Lung (tissue), 12 donors: ENCODE data around the gene SMG6. TPM values are rescaled to one million over a fixed set of nuclear protein-coding genes. Genes with fewer than 3 reads are reported as not detected.

Experiments used
- ATAC-seq: fragments of 200-7000 bp; cut with Tn5 transposase; one replicate; pipeline ENCODE4 v1.9.1; 2020; ENCODE audit warnings: moderate number of reproducible peaks; ENCODE audit not compliant: insufficient read depth, low FRiP score
- DNase-seq, 3 donors: peaks; one replicate each; pipeline ENCODE4 v3.0.0-alpha.2; 2013 to 2017
- H3K27ac ChIP-seq, 2 donors: one replicate each; pipeline ENCODE4 v1.5.1; 2013; ENCODE audit warnings: mild to moderate bottlenecking in 2 of 2, moderate library complexity in 2 of 2, control low read depth in 1 of 2, inconsistent platforms in 1 of 2, low read depth in 1 of 2, low read length in 1 of 2
- H3K27me3 ChIP-seq, 3 donors: one replicate each; pipeline ENCODE4 v1.5.1; 2013; ENCODE audit warnings: low read length in 2 of 3; ENCODE audit not compliant: control insufficient read depth in 3 of 3, insufficient read depth in 3 of 3
- H3K36me3 ChIP-seq, 4 donors: one replicate each; pipeline ENCODE4 v1.5.1; 2013; ENCODE audit warnings: low read length in 4 of 4, mild to moderate bottlenecking in 1 of 4, moderate library complexity in 1 of 4; ENCODE audit not compliant: control insufficient read depth in 4 of 4, insufficient read depth in 4 of 4
- H3K4me1 ChIP-seq, 5 donors: one replicate each; pipeline ENCODE4 v1.5.1; 2013; ENCODE audit warnings: low read length in 5 of 5, mild to moderate bottlenecking in 2 of 5, moderate library complexity in 1 of 5; ENCODE audit not compliant: control insufficient read depth in 5 of 5, insufficient read depth in 5 of 5
- H3K4me3 ChIP-seq: one replicate; pipeline ENCODE4 v1.5.1; 2013; ENCODE audit warnings: mild to moderate bottlenecking, control low read depth, moderate library complexity
- H3K9ac ChIP-seq, 2 donors: one replicate each; pipeline ENCODE4 v1.5.1; 2013; ENCODE audit warnings: low read length in 2 of 2, control low read depth in 1 of 2; ENCODE audit not compliant: insufficient read depth in 1 of 2
- H3K9me3 ChIP-seq, 4 donors: one replicate each; pipeline ENCODE4 v1.5.1; 2013; ENCODE audit warnings: low read length in 3 of 4, mild to moderate bottlenecking in 1 of 4, moderate library complexity in 1 of 4; ENCODE audit not compliant: control insufficient read depth in 4 of 4, insufficient read depth in 3 of 4
- CTCF ChIP-seq: IDR thresholded peaks from 2 replicates; pipeline ENCODE4 v1.5.1; 2012; ENCODE audit warnings: mild to moderate bottlenecking; ENCODE audit errors: control extremely low read depth, extremely low read depth
- WGBS, 2 donors: extraction: QIAGEN DNeasy Blood & Tissue Kit; methylation state at CpG; one replicate each; pipeline ENCODE4 v1.1.7; 2013; 5-methylcytosine and 5-hydroxymethylcytosine counted together
- polyA plus RNA-seq, 2 donors: library from polyadenylated mRNA; stranded (reverse); fragments of 200-250 nt; gene quantifications; one replicate each; pipeline ENCODE4 v1.2.1, GENCODE V29; 2013
- total RNA-seq, 2 donors: library from RNA; depleted of rRNA in 1 of 2; stranded (reverse); fragments of >200 nt in 1 of 2; gene quantifications; one replicate each; pipeline ENCODE4 v1.2.1, GENCODE V29; 2014 to 2021
- donor health status: control.
- donor health status: control.
- donor health status: Bipolar disorder and iron deficiency.
- donor health status: healthy.
- donor health status: DM: yes; HTN: yes; CAD: no.

Gene SMG6
- total and polyA plus RNA-seq, 4 donors, result 17.6 to 45.1 (median 28.9) TPM

- Histone ChIP-seq H3K27me3 (no peaks in the 10 kb centered on the region), H3K27ac (peak overlapping the region in 1 of 2 donors; percentile 37)
- peak in 1 of 3 donors; percentile 38 for DNase-seq
Measured at GRCh38 chr17:2101448-2102257, 201.9 kb downstream of the SMG6 start.

GRCh38 chr17:2095536-2095910, 208.1 kb downstream of the SMG6 start:
- H3K36me3 ChIP-seq, result peaks cover 0 to 2% (median 0%) of the 10 kb centered on the region in 4 donors
- DNase-seq, result no peak
- H3K4me1 ChIP-seq, result peaks cover 0 to 23% (median 8%) of the 10 kb centered on the region in 5 donors
- no peak for TF ChIP-seq CTCF
- H3K4me3 ChIP-seq, result no peak overlapping the region
- peak overlapping the region in 1 of 2 donors; percentile 4 for H3K9ac ChIP-seq
- ATAC-seq, result no peak
- 91 to 94% methylated on average over 10 of the region's 10 CpGs for WGBS, 2 donors
- H3K27me3 ChIP-seq, result no peaks in the 10 kb centered on the region
- H3K9me3 ChIP-seq, result no peaks in the 10 kb centered on the region
- peak overlapping the region in 1 of 2 donors; percentile 64 for H3K27ac ChIP-seq

More at GRCh38 chr17:2101448-2102257, 201.9 kb downstream of the SMG6 start:
- H3K9ac ChIP-seq, result no peak overlapping the region
- peaks cover 9 to 28% (median 12%) of the 10 kb centered on the region in 5 donors for H3K4me1 ChIP-seq
- peaks cover 0 to 3% (median 0%) of the 10 kb centered on the region in 4 donors for H3K36me3 ChIP-seq
- no peak overlapping the region for H3K4me3 ChIP-seq
- 29 to 36% methylated on average over 15 of the region's 15 CpGs for WGBS, 2 donors
- no peak for TF ChIP-seq CTCF
- H3K9me3 ChIP-seq, result no peaks in the 10 kb centered on the region
- ATAC-seq, result peak; percentile 69

DNA sequence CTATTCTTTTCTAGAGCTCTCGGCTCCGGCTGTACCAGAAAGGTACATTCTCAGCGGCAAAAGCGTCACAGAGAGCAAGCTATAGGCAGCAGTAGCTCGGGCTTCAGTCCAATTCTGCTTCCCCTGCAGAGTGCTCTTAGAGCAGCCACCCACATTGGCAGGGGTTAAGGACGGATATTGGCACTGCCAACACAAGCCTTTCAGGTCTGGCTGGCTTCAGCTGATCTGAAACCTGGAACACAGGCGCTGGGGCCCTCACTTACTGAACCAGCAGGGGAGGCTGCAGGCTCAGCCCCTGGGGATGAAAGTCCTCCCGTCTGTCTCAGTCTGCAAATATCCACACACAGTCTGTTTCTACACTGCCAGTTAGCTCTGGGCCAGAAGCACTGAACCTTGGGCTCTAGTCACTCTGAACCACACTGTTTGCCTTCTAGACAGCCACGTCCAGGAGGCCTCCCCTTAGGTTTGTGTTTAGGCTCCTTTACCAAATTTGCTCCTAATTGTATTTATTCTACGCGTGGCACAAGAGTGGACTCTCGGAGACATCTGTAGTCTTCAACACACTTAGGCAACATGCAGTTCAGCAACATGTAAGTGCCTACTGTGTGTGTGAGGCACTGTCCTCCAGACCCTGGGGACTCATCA, 208.6 kb downstream of the SMG6 start:
- ATAC-seq (no peak), DNase-seq (peak; percentile 72 to 87 (median 79))
- Histone ChIP-seq H3K27ac (peak overlapping the region in 1 of 2 donors; percentile 64), H3K4me1 (peaks cover 0 to 28% (median 13%) of the 10 kb centered on the region in 5 donors), H3K9me3 (no peaks in the 10 kb centered on the region), H3K9ac (peak overlapping the region in 1 of 2 donors; percentile 65), H3K36me3 (peaks cover 0 to 2% (median 0%) of the 10 kb centered on the region in 4 donors), H3K27me3 (no peaks in the 10 kb centered on the region), H3K4me3 (no peak overlapping the region)
- TF ChIP-seq CTCF, result peak; percentile 13
- WGBS, 2 donors, result 61 to 81% methylated on average over 12 of the region's 12 CpGs
